ENCODE data around the gene BYSL. TPM values are rescaled to one million over a fixed set of nuclear protein-coding genes. Genes with fewer than 3 reads are reported as not detected.

BYSL gene
- total and polyA plus RNA-seq, 5 donors = 6.5 to 12.4 (median 8.7) TPM

- Histone ChIP-seq H3K4me3 (ENCODE audit: low read length) (no peak overlapping the region), H3K27ac (ENCODE audit: low read length) (no peak overlapping the region), H3K9me3 (ENCODE audit: control insufficient read depth, low read length) (no peaks in the 10 kb centered on the region), H3K4me1 (ENCODE audit: control insufficient read depth, insufficient read depth, low read length) (peaks cover 20% of the 10 kb centered on the region), H3K27me3 (ENCODE audit: control insufficient read depth, insufficient read depth) (no peaks in the 10 kb centered on the region)
- DNase-seq = peak; percentile 69 to 80 (median 79)
- intact Hi-C loops (cut with DNase I) = loop anchor here in 3 of 4 donors (2.0 to 10.0 kb wide), 4 partner anchors 109 to 151 kb away; partner anchors contain the start of genes PRICKLE4 (in 2 of the 3) and TOMM6 (in 2 of the 3)
- WGBS = 42% methylated on average over 10 of the region's 10 CpGs
- peak; percentile 58 to 68 for ATAC-seq
Observed at GRCh38 chr6:41936073-41936837, 15.0 kb downstream of the BYSL start.

DNA sequence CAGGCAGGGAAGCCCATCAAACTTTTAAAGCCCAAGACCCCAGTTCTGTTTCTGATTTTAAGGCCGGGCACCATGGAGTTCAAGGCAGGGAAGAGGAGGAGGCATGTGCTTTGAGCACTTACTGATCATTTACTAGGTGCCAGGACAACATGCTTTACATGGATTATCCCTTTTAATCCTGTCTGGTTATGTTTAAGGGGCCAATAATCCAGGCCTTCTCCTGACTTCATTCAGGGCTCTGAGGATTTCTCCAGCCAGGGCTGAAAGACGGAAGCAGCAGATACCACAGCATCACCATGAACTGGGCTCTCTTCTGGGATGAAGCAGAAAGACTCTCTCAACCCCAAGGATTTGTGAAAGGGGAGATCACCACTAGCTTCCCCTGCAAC is 16.2 kb downstream of the BYSL start:
- no peak for ATAC-seq
- no peak overlapping the region for H3K27ac ChIP-seq (ENCODE audit: low read length)
- H3K4me3 ChIP-seq (ENCODE audit: low read length) = no peak overlapping the region
- H3K4me1 ChIP-seq (ENCODE audit: control insufficient read depth, insufficient read depth, low read length) = peaks cover 21% of the 10 kb centered on the region
- WGBS = 57% methylated on average over 2 of the region's 2 CpGs
- no peaks in the 10 kb centered on the region for H3K27me3 ChIP-seq (ENCODE audit: control insufficient read depth, insufficient read depth)
- DNase-seq = no peak
- H3K9me3 ChIP-seq (ENCODE audit: control insufficient read depth, low read length) = no peaks in the 10 kb centered on the region
- intact Hi-C loops (cut with DNase I) = loop anchor here in 3 of 4 donors (2.0 to 10.0 kb wide), 4 partner anchors 107 to 153 kb away; partner anchors contain the start of genes PRICKLE4 (in 2 of the 3) and TOMM6 (in 2 of the 3)

GRCh38 chr6:41937861-41938574 is 16.7 kb downstream of the BYSL start:
- intact Hi-C loops (cut with DNase I) = loop anchor here in 3 of 4 donors (2.0 to 10.0 kb wide), 4 partner anchors 107 to 153 kb away; partner anchors contain the start of genes PRICKLE4 (in 2 of the 3) and TOMM6 (in 2 of the 3)
- no peaks in the 10 kb centered on the region for H3K27me3 ChIP-seq (ENCODE audit: control insufficient read depth, insufficient read depth)
- WGBS = 34% methylated on average over 4 of the region's 4 CpGs
- H3K27ac ChIP-seq (ENCODE audit: low read length) = peak overlapping the region; percentile 45
- no peaks in the 10 kb centered on the region for H3K9me3 ChIP-seq (ENCODE audit: control insufficient read depth, low read length)
- DNase-seq (peak in 2 of 3 donors; percentile 58 to 65), ATAC-seq (peak in 1 of 2 donors; percentile 15)
- H3K4me1 ChIP-seq (ENCODE audit: control insufficient read depth, insufficient read depth, low read length) = peaks cover 22% of the 10 kb centered on the region
- no peak overlapping the region for H3K4me3 ChIP-seq (ENCODE audit: low read length)

DNA sequence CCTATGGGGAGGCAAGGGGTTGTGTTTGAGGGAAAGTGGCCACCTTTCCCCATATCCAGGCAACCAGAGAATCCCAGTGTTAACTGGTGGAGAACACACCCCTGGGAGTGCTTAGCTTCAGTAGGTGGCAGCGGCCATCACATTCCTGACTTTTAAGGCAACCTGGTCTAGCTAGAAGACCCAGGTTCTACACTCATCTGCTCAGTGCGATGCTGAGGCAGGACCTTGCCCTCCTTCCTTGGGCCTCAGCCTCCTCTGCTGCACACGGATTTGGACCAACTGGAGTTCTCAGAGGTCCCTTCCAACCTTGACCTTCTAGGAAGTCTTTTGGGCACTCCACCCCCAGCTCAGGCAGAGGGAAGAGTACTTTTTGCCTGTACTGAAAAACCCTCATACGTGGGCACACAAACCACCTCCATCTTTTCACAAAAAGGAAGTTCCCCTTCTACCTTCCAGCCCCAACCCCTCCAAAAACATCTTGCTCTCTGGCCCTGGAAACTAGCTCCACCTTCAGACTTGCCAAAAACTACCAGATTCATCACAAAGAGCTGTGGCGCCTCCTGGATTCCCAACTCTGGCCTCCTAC is 17.4 kb downstream of the BYSL start:
- Histone ChIP-seq H3K27me3 (ENCODE audit: control insufficient read depth, insufficient read depth) (no peaks in the 10 kb centered on the region), H3K27ac (ENCODE audit: low read length) (peak overlapping the region; percentile 17), H3K9me3 (ENCODE audit: control insufficient read depth, low read length) (no peaks in the 10 kb centered on the region), H3K4me1 (ENCODE audit: control insufficient read depth, insufficient read depth, low read length) (peaks cover 22% of the 10 kb centered on the region), H3K4me3 (ENCODE audit: low read length) (no peak overlapping the region)
- ATAC-seq (no peak), DNase-seq (no peak)
- WGBS = 62% methylated on average over 5 of the region's 5 CpGs
- intact Hi-C loops (cut with DNase I) = loop anchor here in 3 of 4 donors (5.0 to 10.0 kb wide), 3 partner anchors 109 to 154 kb away; partner anchors contain the start of genes PRICKLE4 (in 2 of the 3) and TOMM6 (in 2 of the 3)

DNA sequence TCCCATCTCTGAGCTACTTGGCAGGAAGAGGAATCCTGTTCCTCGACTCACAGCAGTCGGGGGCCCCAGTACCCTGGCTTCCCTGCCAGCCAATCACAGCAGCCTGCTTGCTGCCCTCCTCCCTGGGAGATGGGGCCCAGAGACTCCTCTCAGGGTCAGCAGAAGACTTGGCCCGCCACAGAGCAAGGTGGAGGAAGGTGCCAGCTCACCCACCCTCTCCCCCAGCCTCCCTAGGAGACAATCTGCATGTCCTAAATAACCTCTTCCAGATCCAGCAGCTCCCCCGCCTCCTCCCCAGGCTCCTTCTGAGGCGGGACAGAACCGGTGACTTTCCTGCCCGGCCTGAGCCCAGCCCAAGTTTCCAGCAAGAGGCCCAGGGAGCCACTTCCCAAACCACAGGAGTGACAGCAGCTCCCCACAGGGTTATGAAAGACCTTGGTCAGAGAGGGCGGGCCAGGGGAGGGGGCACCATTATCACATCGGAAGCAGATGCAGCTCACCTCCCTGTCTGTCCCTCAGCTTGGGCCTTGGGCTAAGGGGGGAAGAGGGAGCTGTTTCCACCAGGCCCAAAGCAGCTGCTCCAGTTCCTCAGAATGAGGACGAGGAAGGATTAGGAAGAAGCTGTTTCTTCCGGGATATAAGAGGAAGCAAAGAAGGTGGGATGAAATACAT is 18.0 kb downstream of the BYSL start:
- intact Hi-C loops (cut with DNase I) = loop anchor here in 3 of 4 donors (5.0 to 10.0 kb wide), 3 partner anchors 108 to 155 kb away; partner anchors contain the start of genes PRICKLE4 (in 2 of the 3) and TOMM6 (in 2 of the 3)
- peak overlapping the region; percentile 17 for H3K27ac ChIP-seq (ENCODE audit: low read length)
- H3K4me1 ChIP-seq (ENCODE audit: control insufficient read depth, insufficient read depth, low read length) = peaks cover 22% of the 10 kb centered on the region
- no peaks in the 10 kb centered on the region for H3K27me3 ChIP-seq (ENCODE audit: control insufficient read depth, insufficient read depth)
- H3K9me3 ChIP-seq (ENCODE audit: control insufficient read depth, low read length) = no peaks in the 10 kb centered on the region
- no peak overlapping the region for H3K4me3 ChIP-seq (ENCODE audit: low read length)
- peak in 1 of 2 donors; percentile 11 for ATAC-seq
- 24% methylated on average over 11 of the region's 11 CpGs for WGBS
- peak; percentile 55 to 78 (median 76) for DNase-seq

DNA sequence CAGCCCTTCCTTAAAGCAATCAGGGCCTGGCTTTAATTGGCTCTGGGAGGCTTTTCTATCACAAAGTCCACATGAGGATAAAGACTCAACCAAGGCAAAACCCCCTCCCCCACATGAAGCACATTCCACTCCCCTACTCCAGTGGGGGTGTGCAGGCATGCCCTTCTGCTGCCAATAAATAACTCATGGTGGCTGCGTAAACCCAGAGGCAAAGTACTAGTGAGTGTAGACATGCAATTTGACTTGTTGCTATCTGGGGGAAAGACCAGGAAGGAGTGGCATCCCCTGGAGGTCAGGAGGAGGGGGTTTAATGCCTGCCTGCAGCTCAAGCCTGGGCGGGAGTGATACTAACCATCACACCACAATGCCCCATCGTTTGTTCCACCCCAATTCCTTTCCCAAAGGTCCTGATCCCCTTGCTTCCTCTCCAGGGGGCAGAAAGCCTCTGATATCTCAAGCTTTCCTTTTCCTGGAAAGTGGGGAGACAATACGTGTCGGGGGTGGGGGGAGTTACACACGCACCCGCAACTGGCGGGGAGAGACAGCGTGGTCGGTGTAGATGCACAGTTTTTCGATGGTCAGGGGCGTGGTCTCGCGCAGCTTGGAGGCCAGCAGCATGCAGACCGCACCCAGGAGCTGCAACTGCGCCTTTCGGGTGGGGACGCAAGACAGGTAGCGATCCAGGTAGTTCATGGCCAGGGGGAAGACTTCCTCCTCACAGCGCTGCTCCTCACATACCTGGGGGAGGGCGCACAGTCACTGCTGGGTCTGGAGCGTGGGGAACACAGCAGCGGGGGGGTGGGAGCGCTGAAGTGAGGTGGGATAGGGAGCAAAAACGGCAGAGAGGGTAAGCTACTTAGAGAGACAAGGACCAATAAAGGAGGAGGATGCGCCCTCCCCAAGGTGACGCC is 18.8 kb downstream of the BYSL start:
- Histone ChIP-seq H3K4me3 (ENCODE audit: low read length) (peak overlapping the region; percentile 84), H3K9me3 (ENCODE audit: control insufficient read depth, low read length) (no peaks in the 10 kb centered on the region), H3K27me3 (ENCODE audit: control insufficient read depth, insufficient read depth) (no peaks in the 10 kb centered on the region), H3K27ac (ENCODE audit: low read length) (peak overlapping the region; percentile 87), H3K4me1 (ENCODE audit: control insufficient read depth, insufficient read depth, low read length) (peaks cover 22% of the 10 kb centered on the region)
- ATAC-seq = no peak
- peak in 1 of 3 donors; percentile 62 for DNase-seq
- intact Hi-C loops (cut with DNase I) = loop anchor here (5.0 to 10.0 kb wide), 4 partner anchors 102 to 155 kb away; partner anchors contain the start of genes PRICKLE4 (in 2 of the 4) and TOMM6 (in 2 of the 4)
- WGBS = 8% methylated on average over 27 of the region's 27 CpGs

- intact Hi-C loops (cut with DNase I) = loop anchor here in 2 of 4 donors (5.0 kb wide), 2 partner anchors 101 to 106 kb away; no protein-coding TSS in a partner anchor
- H3K9me3 ChIP-seq (ENCODE audit: control insufficient read depth, low read length) = no peaks in the 10 kb centered on the region
- peak; percentile 66 to 87 (median 79) for DNase-seq
- H3K27me3 ChIP-seq (ENCODE audit: control insufficient read depth, insufficient read depth) = no peaks in the 10 kb centered on the region
- under 1% methylated on average over 38 of the region's 38 CpGs for WGBS
- peak overlapping the region; percentile 84 for H3K4me3 ChIP-seq (ENCODE audit: low read length)
- H3K27ac ChIP-seq (ENCODE audit: low read length) = peak overlapping the region; percentile 87
- peak; percentile 35 to 50 for ATAC-seq
- peaks cover 22% of the 10 kb centered on the region for H3K4me1 ChIP-seq (ENCODE audit: control insufficient read depth, insufficient read depth, low read length)
Observed at GRCh38 chr6:41940759-41941279, 19.5 kb downstream of the BYSL start.

GRCh38 chr6:41941280-41942066 is 20.2 kb downstream of the BYSL start, which contains the start of gene CCND3:
Gene CCND3 (minus strand): TSS chr6:41941808. CDS start chr6:41941649, 159 bp downstream.
- Histone ChIP-seq H3K9me3 (ENCODE audit: control insufficient read depth, low read length) (no peaks in the 10 kb centered on the region), H3K4me3 (ENCODE audit: low read length) (peak within 1 kb of the TSS; percentile 84), H3K4me1 (ENCODE audit: control insufficient read depth, insufficient read depth, low read length) (peaks cover 21% of the 10 kb centered on the region), H3K27ac (ENCODE audit: low read length) (peak within 1 kb of the TSS; percentile 87), H3K27me3 (ENCODE audit: control insufficient read depth, insufficient read depth) (no peaks in the 10 kb centered on the region)
- 1% methylated on average over 87 of the region's 87 CpGs for WGBS
- ATAC-seq = peak; percentile 91 to 95
- peak; percentile 96 to 98 (median 97) for DNase-seq
- intact Hi-C loops (cut with DNase I) = loop anchor here in 2 of 4 donors (5.0 kb wide), 2 partner anchors 101 to 106 kb away; no protein-coding TSS in a partner anchor
